Ovary (tissue), 9 donors: ENCODE results near the gene TM9SF4. TPM values are rescaled to one million over a fixed set of nuclear protein-coding genes. Genes with fewer than 3 reads are reported as not detected.
"Not testable (repeated sequence)": the region's sequence is repeated elsewhere in the genome, so short reads cannot be mapped to it uniquely, and the experiment has no call there.

Experiments used
- DNase-seq, 5 donors: peaks; one replicate each; pipeline ENCODE4 v3.0.0-alpha.2; 2019 to 2020
- H3K27ac ChIP-seq, 2 donors: fragments of 200-600 bp; one replicate each; pipeline versions ENCODE4 v1.5.1 to v1.8.0; 2019 to 2022
- H3K27me3 ChIP-seq: fragments of 200-600 bp; one replicate; pipeline ENCODE4 v1.8.0; 2022
- H3K36me3 ChIP-seq: fragments of 200-600 bp; sonication (generic); one replicate; pipeline ENCODE4 v1.5.1; 2019
- H3K4me1 ChIP-seq: one replicate; pipeline ENCODE4 v1.8.1; 2013; ENCODE audit warnings: mild to moderate bottlenecking, moderate library complexity; ENCODE audit not compliant: insufficient read depth
- H3K4me3 ChIP-seq: fragments of 200-600 bp; sonication (generic); one replicate; pipeline ENCODE4 v1.5.1; 2017
- H3K9me3 ChIP-seq, 2 donors: fragments of 200-600 bp in 1 of 2; sonication (generic) in 1 of 2; one replicate each; pipeline versions ENCODE4 v1.5.1 to v1.8.1; 2013 to 2019; ENCODE audit warnings: mild to moderate bottlenecking in 1 of 2, moderate library complexity in 1 of 2
- EP300 ChIP-seq: sonication (generic); formaldehyde crosslinking; IDR thresholded peaks from one replicate; pipeline ENCODE4 v1.6.1; 2017; ENCODE audit warnings: antibody characterized with exemption
- POLR2A ChIP-seq: fragments of 450-650 bp; IDR thresholded peaks from one replicate; pipeline ENCODE4 v1.6.1; 2017; ENCODE audit warnings: antibody characterized with exemption, mild to moderate bottlenecking, moderate library complexity
- WGBS, 3 donors: extraction: QIAGEN DNeasy Blood & Tissue Kit in 1 of 3; methylation state at CpG; one replicate each; pipeline versions ENCODE4 v1.1.5 to v1.1.7; 2013 to 2017; 5-methylcytosine and 5-hydroxymethylcytosine counted together
- intact Hi-C, 4 donors: fragments of 100-400 bp; cut with DNase I; formaldehyde crosslinking; loops; one replicate each; pipeline versions ENCODE4 v1.11.0 to v1.15.1; 2022 to 2023
- polyA plus RNA-seq, 2 donors: library from polyadenylated mRNA; stranded (reverse); fragments of 200-250 nt in 1 of 2; fragments of 350-450 nt in 1 of 2; fragmentation: Illumina TruSeq in 1 of 2; extraction: RNeasy Lipid Tissue Mini Kit (QIAGEN cat#74804) in 1 of 2; gene quantifications; one replicate each; pipeline ENCODE4 v1.2.3, GENCODE V29; 2013 to 2014
- total RNA-seq, 7 donors: library from RNA; depleted of rRNA in 2 of 7; stranded (reverse); fragments of >200 nt in 2 of 7; fragmentation: NEBNext Ultra II Directional in 3 of 7; extraction: Animal tissue kit (Norgen Biotek cat#: 25700) in 3 of 7; gene quantifications; one replicate each; pipeline versions ENCODE4 v1.1.0 to v1.2.4, GENCODE V29; 2016 to 2023
- TF ChIP-seq, protein P1 (sequence below), 3 donors: fragments of 450-650 bp in 2 of 3; fragments of 200-600 bp in 1 of 3; IDR thresholded peaks; one replicate each; pipeline versions ENCODE4 v1.5.1 to v1.8.0; 2016 to 2022; ENCODE audit warnings: antibody characterized with exemption in 3 of 3, mild to moderate bottlenecking in 1 of 3
- donor health status: DM: no; HTN: no; CAD: no; lungs with moderate emphysema.
- donor health status: DM: no; HTN: no; CAD: no.
- donor health status: Bipolar disorder and iron deficiency.
- donor health status: DM: yes; HTN: yes; CAD: no.
- donor health status: DM: no; HTN: no; CAD: no.
- donor health status: DM: yes; HTN: yes; CAD: no.

TM9SF4 gene
- total and polyA plus RNA-seq, 9 donors, result 16.2 to 51.0 (median 37.2) TPM

DNA sequence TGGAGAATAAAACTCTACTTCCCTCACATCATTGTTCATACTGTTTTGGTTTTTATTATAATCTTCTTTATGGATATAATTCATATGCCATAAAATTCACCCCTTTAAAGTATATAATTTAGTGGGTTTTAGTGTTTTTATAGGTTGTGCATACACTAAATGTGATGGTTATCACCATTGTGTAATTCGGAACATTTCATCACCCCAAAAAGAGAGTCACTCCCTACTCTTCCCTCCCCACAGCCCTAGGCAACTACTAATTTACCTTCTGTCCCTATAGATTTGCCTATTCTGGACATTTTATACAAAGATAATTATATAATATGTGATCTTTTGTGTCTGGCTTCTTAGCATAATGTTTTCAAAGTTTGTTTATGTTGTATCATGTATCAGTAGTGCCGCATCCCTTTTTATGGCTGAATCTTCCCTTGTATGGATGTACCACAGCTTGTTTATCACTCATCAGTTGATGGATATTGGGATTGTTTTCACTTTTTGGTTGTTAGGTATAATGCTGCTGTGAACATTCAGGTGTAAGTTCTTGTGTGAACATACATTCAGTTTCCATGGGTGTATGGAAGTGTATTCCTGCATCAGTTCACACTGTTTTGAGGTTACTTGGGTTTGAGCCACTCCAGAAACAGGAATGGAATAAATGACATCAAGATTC lies 4.2 kb downstream of the TM9SF4 start:
- intact Hi-C loops, result no loop called here
- H3K4me1 ChIP-seq, result peaks cover 10% of the 10 kb centered on the region
- H3K27ac ChIP-seq, result no peak overlapping the region
- no peak overlapping the region for H3K4me3 ChIP-seq
- DNase-seq, result no peak
- TF ChIP-seq, protein P1, sequence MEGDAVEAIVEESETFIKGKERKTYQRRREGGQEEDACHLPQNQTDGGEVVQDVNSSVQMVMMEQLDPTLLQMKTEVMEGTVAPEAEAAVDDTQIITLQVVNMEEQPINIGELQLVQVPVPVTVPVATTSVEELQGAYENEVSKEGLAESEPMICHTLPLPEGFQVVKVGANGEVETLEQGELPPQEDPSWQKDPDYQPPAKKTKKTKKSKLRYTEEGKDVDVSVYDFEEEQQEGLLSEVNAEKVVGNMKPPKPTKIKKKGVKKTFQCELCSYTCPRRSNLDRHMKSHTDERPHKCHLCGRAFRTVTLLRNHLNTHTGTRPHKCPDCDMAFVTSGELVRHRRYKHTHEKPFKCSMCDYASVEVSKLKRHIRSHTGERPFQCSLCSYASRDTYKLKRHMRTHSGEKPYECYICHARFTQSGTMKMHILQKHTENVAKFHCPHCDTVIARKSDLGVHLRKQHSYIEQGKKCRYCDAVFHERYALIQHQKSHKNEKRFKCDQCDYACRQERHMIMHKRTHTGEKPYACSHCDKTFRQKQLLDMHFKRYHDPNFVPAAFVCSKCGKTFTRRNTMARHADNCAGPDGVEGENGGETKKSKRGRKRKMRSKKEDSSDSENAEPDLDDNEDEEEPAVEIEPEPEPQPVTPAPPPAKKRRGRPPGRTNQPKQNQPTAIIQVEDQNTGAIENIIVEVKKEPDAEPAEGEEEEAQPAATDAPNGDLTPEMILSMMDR (IDR thresholded peaks at IDR 0.05), result no peak
- TF ChIP-seq POLR2A (no peak), EP300 (no peak)
- H3K27me3 ChIP-seq, result no peaks in the 10 kb centered on the region
- no peaks in the 10 kb centered on the region for H3K36me3 ChIP-seq
- 87 to 93% (median 88%) methylated on average over 2 of the region's 2 CpGs for WGBS, 3 donors
- no peaks in the 10 kb centered on the region for H3K9me3 ChIP-seq

- Histone ChIP-seq H3K4me1 (peaks cover 10% of the 10 kb centered on the region), H3K36me3 (no peaks in the 10 kb centered on the region), H3K27ac (no peak overlapping the region), H3K4me3 (no peak overlapping the region), H3K27me3 (no peaks in the 10 kb centered on the region), H3K9me3 (no peaks in the 10 kb centered on the region)
- no peak for TF ChIP-seq POLR2A
- TF ChIP-seq, protein P1 (IDR thresholded peaks at IDR 0.05), result no peak
- TF ChIP-seq EP300, result no peak
- DNase-seq, result no peak
- 77 to 84% (median 82%) methylated on average over 8 of the region's 8 CpGs for WGBS, 3 donors
- intact Hi-C loops, result no loop called here
Observed at GRCh38 chr20:32114305-32114960, 4.9 kb downstream of the TM9SF4 start.

GRCh38 chr20:32115211-32115767 lies 5.8 kb downstream of the TM9SF4 start:
- no peaks in the 10 kb centered on the region for H3K36me3 ChIP-seq
- intact Hi-C loops, result no loop called here
- TF ChIP-seq EP300, result no peak
- H3K27me3 ChIP-seq, result no peaks in the 10 kb centered on the region
- WGBS, 3 donors, result 47 to 48% (median 47%) methylated on average over 5 of the region's 5 CpGs
- no peak overlapping the region for H3K4me3 ChIP-seq
- DNase-seq, result no peak
- no peaks in the 10 kb centered on the region for H3K9me3 ChIP-seq
- no peak overlapping the region for H3K27ac ChIP-seq
- peaks cover 10% of the 10 kb centered on the region for H3K4me1 ChIP-seq

- 44 to 52% (median 48%) methylated on average over 6 of the region's 6 CpGs for WGBS, 3 donors
- Histone ChIP-seq H3K27ac (no peak overlapping the region), H3K9me3 (no peaks in the 10 kb centered on the region), H3K27me3 (no peaks in the 10 kb centered on the region), H3K4me1 (peaks cover 6% of the 10 kb centered on the region), H3K36me3 (no peaks in the 10 kb centered on the region), H3K4me3 (no peak overlapping the region)
- TF ChIP-seq POLR2A, result no peak
- no peak for TF ChIP-seq EP300
- TF ChIP-seq, protein P1 (IDR thresholded peaks at IDR 0.05), result no peak
- intact Hi-C loops, result no loop called here
- DNase-seq, result no peak
Observed at GRCh38 chr20:32116079-32116521, 6.6 kb downstream of the TM9SF4 start.

DNA sequence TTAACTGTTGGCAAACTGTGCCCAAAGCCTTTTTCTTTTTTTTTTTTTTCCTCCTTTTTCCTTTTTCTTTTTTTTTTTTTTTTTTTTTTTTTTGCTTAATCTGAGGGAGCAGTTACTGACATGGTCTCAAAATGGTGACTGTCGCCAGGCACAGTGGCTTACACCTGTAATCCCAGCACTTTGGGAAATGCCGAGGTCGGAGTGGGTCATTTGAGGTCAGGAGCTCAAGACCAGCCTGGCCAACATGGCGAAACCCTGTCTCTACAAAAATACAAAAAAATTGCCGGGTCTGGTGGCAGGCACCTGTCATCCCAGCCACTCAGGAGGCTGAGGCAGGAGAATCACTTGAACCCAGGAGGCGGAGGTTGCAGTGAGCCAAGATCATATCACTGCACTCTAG lies 7.3 kb downstream of the TM9SF4 start:
- intact Hi-C loops, H3K27me3 ChIP-seq: not testable (repeated sequence)
- 79 to 90% (median 90%) methylated on average over 6 of the region's 6 CpGs for WGBS, 3 donors

GRCh38 chr20:32118427-32118826 lies 8.9 kb downstream of the TM9SF4 start:
- intact Hi-C loops, DNase-seq, H3K27me3 ChIP-seq, H3K36me3 ChIP-seq, H3K4me1 ChIP-seq, H3K9me3 ChIP-seq, H3K27ac ChIP-seq, H3K4me3 ChIP-seq: not testable (repeated sequence)
- 91 to 95% (median 94%) methylated on average over 5 of the region's 5 CpGs for whole genome bisulfite sequencing, 3 donors

More for the DNA sequence above, 7.3 kb downstream of the TM9SF4 start:
- H3K4me3 ChIP-seq, H3K9me3 ChIP-seq, DNase-seq, H3K4me1 ChIP-seq, H3K36me3 ChIP-seq, H3K27ac ChIP-seq: not testable (repeated sequence)
